ENCODE results near the gene GBGT1. TPM values are rescaled to one million over a fixed set of nuclear protein-coding genes. Genes with fewer than 3 reads are reported as not detected.

Gene GBGT1
- total and polyA plus RNA-seq, 10 donors: 9.2 to 52.8 (median 30.7) TPM

GRCh38 chr9:133117271-133118178 lies 46.2 kb downstream of the GBGT1 start:
- DNase-seq: peak; percentile 77
- Histone ChIP-seq H3K27ac (peak overlapping the region in 5 of 8 donors; percentile 41 to 95 (median 75)), H3K4me3 (no peak overlapping the region), H3K36me3 (no peaks in the 10 kb centered on the region), H3K9me3 (no peaks in the 10 kb centered on the region), H3K27me3 (replicated peaks in 1 of 7) (no peaks in the 10 kb centered on the region), H3K4me1 (peaks cover 80 to 97% (median 96%) of the 10 kb centered on the region in 6 donors)
- TF ChIP-seq POLR2AphosphoS5 (IDR thresholded peaks at IDR 0.05): peak; percentile 30 to 64 (median 61)
- TF ChIP-seq POLR2A (IDR thresholded peaks at IDR 0.05): no peak
- intact Hi-C loops (cut with DNase I; ENCODE audit: low total_unique reads): no loop called here
- 58 to 80% (median 74%) methylated on average over 14 to 18 of the region's 18 CpGs for WGBS, 5 donors

GRCh38 chr9:133116346-133117231 lies 47.1 kb downstream of the GBGT1 start:
- intact Hi-C loops (cut with DNase I; ENCODE audit: low total_unique reads): no loop called here
- Histone ChIP-seq H3K27ac (peak overlapping the region in 4 of 8 donors; percentile 70 to 95 (median 74)), H3K4me1 (peaks cover 74 to 97% (median 96%) of the 10 kb centered on the region in 6 donors), H3K4me3 (peak overlapping the region in 1 of 8 donors; percentile 19), H3K9me3 (no peaks in the 10 kb centered on the region), H3K27me3 (replicated peaks in 1 of 7) (no peaks in the 10 kb centered on the region), H3K36me3 (peaks cover 0 to 6% (median 2%) of the 10 kb centered on the region in 6 donors)
- peak; percentile 73 for DNase-seq
- TF ChIP-seq POLR2A (IDR thresholded peaks at IDR 0.05) (no peak), POLR2AphosphoS5 (IDR thresholded peaks at IDR 0.05) (no peak), CTCF (IDR thresholded peaks at IDR 0.05 in 8 of 11, conservative IDR thresholded peaks at IDR 0.05 in 3 of 11) (no peak)
- 77 to 82% (median 80%) methylated on average over 12 to 20 of the region's 20 CpGs for WGBS, 5 donors

GRCh38 chr9:133115604-133116345 lies 47.9 kb downstream of the GBGT1 start:
- DNase-seq: peak; percentile 78
- no peaks in the 10 kb centered on the region for H3K9me3 ChIP-seq
- TF ChIP-seq CTCF (IDR thresholded peaks at IDR 0.05 in 8 of 11, conservative IDR thresholded peaks at IDR 0.05 in 3 of 11) (no peak), POLR2AphosphoS5 (IDR thresholded peaks at IDR 0.05) (peak in 2 of 3 donors; percentile 30 to 33)
- peak overlapping the region in 1 of 8 donors; percentile 19 for H3K4me3 ChIP-seq
- H3K36me3 ChIP-seq: peaks cover 0 to 14% (median 6%) of the 10 kb centered on the region in 6 donors
- H3K4me1 ChIP-seq: peaks cover 72 to 94% (median 92%) of the 10 kb centered on the region in 6 donors
- peak overlapping the region in 4 of 8 donors; percentile 67 to 95 (median 72) for H3K27ac ChIP-seq
- H3K27me3 ChIP-seq (replicated peaks in 1 of 7): no peaks in the 10 kb centered on the region
- intact Hi-C loops (cut with DNase I; ENCODE audit: low total_unique reads): no loop called here
- 67 to 84% (median 78%) methylated on average over 14 to 32 of the region's 32 CpGs for WGBS, 5 donors

All from spleen (tissue), 11 donors.